ENCODE measurements around the gene RNFT2.

DNA sequence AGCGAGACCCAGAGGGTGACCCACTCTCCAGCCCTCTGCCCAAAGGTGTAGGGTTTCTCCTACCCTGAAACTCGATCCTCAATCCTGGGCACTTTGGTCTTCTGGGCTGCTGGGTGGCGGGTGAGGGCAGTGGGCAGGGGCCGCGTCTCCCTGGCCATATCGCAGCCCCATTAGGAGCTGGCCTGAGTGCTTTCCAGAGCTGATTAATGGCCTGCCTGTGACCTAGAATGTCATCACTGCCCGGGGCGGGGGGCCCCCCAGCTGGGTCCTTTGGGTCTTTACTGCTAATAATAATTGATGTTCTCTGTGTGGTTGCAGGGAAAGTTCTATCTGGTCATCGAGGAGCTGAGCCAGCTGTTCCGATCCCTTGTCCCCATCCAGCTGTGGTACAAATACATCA lies 95.4 kb downstream of the RNFT2 start:
- TF ChIP-seq POLR2A (IDR thresholded peaks at IDR 0.05) (no peak), POLR2AphosphoS5 (IDR thresholded peaks at IDR 0.05; ENCODE audit: insufficient read depth in 1 of 2, low read depth in 1 of 2) (no peak)
- TF ChIP-seq, protein P1, sequence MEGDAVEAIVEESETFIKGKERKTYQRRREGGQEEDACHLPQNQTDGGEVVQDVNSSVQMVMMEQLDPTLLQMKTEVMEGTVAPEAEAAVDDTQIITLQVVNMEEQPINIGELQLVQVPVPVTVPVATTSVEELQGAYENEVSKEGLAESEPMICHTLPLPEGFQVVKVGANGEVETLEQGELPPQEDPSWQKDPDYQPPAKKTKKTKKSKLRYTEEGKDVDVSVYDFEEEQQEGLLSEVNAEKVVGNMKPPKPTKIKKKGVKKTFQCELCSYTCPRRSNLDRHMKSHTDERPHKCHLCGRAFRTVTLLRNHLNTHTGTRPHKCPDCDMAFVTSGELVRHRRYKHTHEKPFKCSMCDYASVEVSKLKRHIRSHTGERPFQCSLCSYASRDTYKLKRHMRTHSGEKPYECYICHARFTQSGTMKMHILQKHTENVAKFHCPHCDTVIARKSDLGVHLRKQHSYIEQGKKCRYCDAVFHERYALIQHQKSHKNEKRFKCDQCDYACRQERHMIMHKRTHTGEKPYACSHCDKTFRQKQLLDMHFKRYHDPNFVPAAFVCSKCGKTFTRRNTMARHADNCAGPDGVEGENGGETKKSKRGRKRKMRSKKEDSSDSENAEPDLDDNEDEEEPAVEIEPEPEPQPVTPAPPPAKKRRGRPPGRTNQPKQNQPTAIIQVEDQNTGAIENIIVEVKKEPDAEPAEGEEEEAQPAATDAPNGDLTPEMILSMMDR (IDR thresholded peaks at IDR 0.05): no peak
